Medulla oblongata (tissue), 1 donor: ENCODE measurements around the gene MAB21L4.
A peak's percentile ranks its signal among the peaks of the same experiment; 100 is the strongest.

ENCODE experiments used
- DNase-seq: peaks from one replicate; pipeline ENCODE4 v3.0.0-alpha.2; 2015; ENCODE audit errors: extremely low spot score

Gene MAB21L4

GRCh38 chr2:240896394-240896793 lies 438 bp upstream of the MAB21L4 start:
- no peak for DNase-seq

- DNase-seq = no peak
These were observed 959 bp downstream of the MAB21L4 start for GRCh38 chr2:240894836-240895558.

GRCh38 chr2:240894006-240894405 lies 1.9 kb downstream of the MAB21L4 start:
- no peak for DNase-seq

GRCh38 chr2:240893363-240893844 lies 2.6 kb downstream of the MAB21L4 start:
- DNase-seq = no peak

GRCh38 chr2:240892925-240893324 lies 3.0 kb downstream of the MAB21L4 start:
- DNase-seq = no peak

- peak; percentile 10 for DNase-seq
These were observed 3.6 kb downstream of the MAB21L4 start for GRCh38 chr2:240892356-240892755.

GRCh38 chr2:240891492-240892340 lies 4.2 kb downstream of the MAB21L4 start:
- no peak for DNase-seq

- DNase-seq = no peak
These were observed 5.3 kb downstream of the MAB21L4 start for GRCh38 chr2:240890691-240891090.

- no peak for DNase-seq
These were observed 6.1 kb downstream of the MAB21L4 start for GRCh38 chr2:240889601-240890560.

GRCh38 chr2:240888890-240889573 lies 6.9 kb downstream of the MAB21L4 start:
- no peak for DNase-seq

- no peak for DNase-seq
These were observed 7.6 kb downstream of the MAB21L4 start for GRCh38 chr2:240888130-240888889.

GRCh38 chr2:240887631-240888030 lies 8.3 kb downstream of the MAB21L4 start:
- DNase-seq = no peak

- DNase-seq = no peak
These were observed 9.0 kb downstream of the MAB21L4 start for GRCh38 chr2:240886678-240887609.

- no peak for DNase-seq
These were observed 9.9 kb downstream of the MAB21L4 start for GRCh38 chr2:240886023-240886565.

GRCh38 chr2:240885566-240885965 lies 10.4 kb downstream of the MAB21L4 start:
- no peak for DNase-seq

GRCh38 chr2:240884745-240885144 lies 11.2 kb downstream of the MAB21L4 start:
- no peak for DNase-seq

- no peak for DNase-seq
These were observed 11.7 kb downstream of the MAB21L4 start for GRCh38 chr2:240884221-240884620.

- DNase-seq = no peak
These were observed 14.0 kb downstream of the MAB21L4 start for GRCh38 chr2:240881913-240882312.

- DNase-seq = no peak
These were observed 16.9 kb downstream of the MAB21L4 start for GRCh38 chr2:240879105-240879504.
